Endothelial cell of umbilical vein (primary cell): ENCODE measurements around the gene MAPKAP1. TPM values are rescaled to one million over a fixed set of nuclear protein-coding genes. Genes with fewer than 3 reads are reported as not detected.

Experiments
- BruUV-seq: library from RNA; stranded (reverse); fragments of 400-500 nt; replicated peaks from 2 replicates; lab custom pipeline; 2021; lab: Mats Ljungman, UMichigan
- CTCF ChIA-PET: fragments of 300-600, 350-600 bp; sonication (Branson Sonifier 250); formaldehyde crosslinking; loops from one replicate; lab custom pipeline; 2021; ENCODE audit warnings: antibody characterized with exemption, inconsistent platforms; lab: Charles Lee
- POLR2A ChIA-PET: fragments of 300-600, 350-600 bp; sonication (Branson Sonifier 250); formaldehyde crosslinking; loops from one replicate; lab custom pipeline; 2021; ENCODE audit warnings: antibody characterized with exemption, inconsistent platforms; lab: Charles Lee
- DNase-seq: peaks from one replicate; pipeline ENCODE4 v3.0.0-alpha.2; 2011; ENCODE audit warnings: low read depth, low spot score
- FAIRE-seq: peaks from 2 replicates; lab custom pipeline; 2011; peaks lifted over from hg19 to GRCh38; lab: Jason Lieb, UNC
- H2AFZ ChIP-seq: 2 replicates; pipeline ENCODE4 v1.6.0; 2012; ENCODE audit warnings: low read depth, low read length, control low read depth, inconsistent platforms
- H3K27ac ChIP-seq: 2 replicates; pipeline ENCODE4 v1.5.1; 2011; ENCODE audit warnings: low read depth, mild to moderate bottlenecking, control low read depth, low read length, moderate library complexity; ENCODE audit not compliant: insufficient read depth
- H3K27me3 ChIP-seq, 2 experiments: 2 replicates each; pipeline versions ENCODE4 v1.6.0 to v1.6.1; 2011; ENCODE audit warnings: low read length in 2 of 2, mixed read lengths in 1 of 2; ENCODE audit not compliant: control insufficient read depth in 2 of 2, insufficient read depth in 2 of 2
- H3K36me3 ChIP-seq, 2 experiments: 2 replicates in 1 of 2; 3 replicates in 1 of 2; pipeline ENCODE4 v1.5.1; 2011; ENCODE audit warnings: low read length in 2 of 2, mild to moderate bottlenecking in 1 of 2, moderate library complexity in 1 of 2; ENCODE audit not compliant: control insufficient read depth in 2 of 2, insufficient read depth in 2 of 2; ENCODE audit errors: extremely low read depth in 1 of 2
- H3K4me1 ChIP-seq: 3 replicates; pipeline ENCODE4 v1.5.1; 2011; ENCODE audit warnings: mild to moderate bottlenecking, low read length; ENCODE audit not compliant: control insufficient read depth, insufficient read depth; ENCODE audit errors: extremely low read depth
- H3K4me2 ChIP-seq: 2 replicates; pipeline ENCODE4 v1.6.1; 2011; ENCODE audit warnings: low read length, control low read depth, mixed read lengths; ENCODE audit not compliant: insufficient read depth
- H3K4me3 ChIP-seq, 3 experiments: fragments of 200-600 bp in 1 of 3; sonication (generic), shearing (Covaris generic) in 1 of 3; replicated peaks in 1 of 3; 2 replicates each; pipeline ENCODE4 v1.5.1; 2011 to 2016; ENCODE audit warnings: control low read depth in 3 of 3, low read length in 3 of 3, mild to moderate bottlenecking in 2 of 3, inconsistent platforms in 1 of 3, low read depth in 1 of 3, moderate library complexity in 1 of 3; ENCODE audit not compliant: insufficient read depth in 1 of 3
- H3K79me2 ChIP-seq: 2 replicates; pipeline ENCODE4 v1.6.0; 2012; ENCODE audit warnings: low read length, inconsistent platforms; ENCODE audit not compliant: control insufficient read depth, insufficient read depth
- H3K9ac ChIP-seq: replicated peaks from 2 replicates; pipeline ENCODE3; 2011; ENCODE audit warnings: low read length, control low read depth; ENCODE audit not compliant: insufficient read depth; ENCODE audit errors: extremely low read depth
- H3K9me1 ChIP-seq: replicated peaks from 3 replicates; pipeline ENCODE4 v1.6.0; 2011; ENCODE audit warnings: mild to moderate bottlenecking, low read length; ENCODE audit not compliant: control insufficient read depth, insufficient read depth; ENCODE audit errors: extremely low read depth
- H3K9me3 ChIP-seq: replicated peaks from 2 replicates; pipeline ENCODE4 v1.5.1; 2012; ENCODE audit warnings: low read length, inconsistent platforms; ENCODE audit not compliant: control insufficient read depth, insufficient read depth
- H4K20me1 ChIP-seq: replicated peaks from 2 replicates; pipeline ENCODE3; 2011; ENCODE audit warnings: mild to moderate bottlenecking, low read length; ENCODE audit not compliant: control insufficient read depth, insufficient read depth; ENCODE audit errors: extremely low read depth
- EZH2 ChIP-seq: IDR thresholded peaks from 2 replicates; pipeline ENCODE4 v1.6.1; 2012; ENCODE audit warnings: borderline replicate concordance, low read depth, mild to moderate bottlenecking, moderate library complexity, low read length, inconsistent platforms; ENCODE audit not compliant: severe bottlenecking
- FOS ChIP-seq: IDR thresholded peaks from 2 replicates; pipeline ENCODE4 v1.6.1; 2011; ENCODE audit warnings: mild to moderate bottlenecking, low read length, moderate library complexity, borderline replicate concordance; ENCODE audit not compliant: insufficient read depth
- GATA2 ChIP-seq: IDR thresholded peaks from 2 replicates; pipeline ENCODE4 v1.7.0; 2011; ENCODE audit warnings: low read depth, mild to moderate bottlenecking, moderate library complexity, mixed read lengths, low read length; ENCODE audit not compliant: insufficient read length, insufficient read depth
- JUN ChIP-seq: IDR thresholded peaks from 2 replicates; pipeline ENCODE4 v1.6.1; 2011; ENCODE audit warnings: borderline replicate concordance, low read depth; ENCODE audit not compliant: insufficient read length, insufficient read depth
- MYC ChIP-seq: IDR thresholded peaks from one replicate; pipeline ENCODE4 v1.6.1; 2011; ENCODE audit warnings: mild to moderate bottlenecking, low read depth, low read length
- POLR2A ChIP-seq: IDR thresholded peaks from 2 replicates; pipeline ENCODE4 v1.6.1; 2012; ENCODE audit warnings: low read depth, mild to moderate bottlenecking, control low read depth, low read length
- POLR2AphosphoS5 ChIP-seq: IDR thresholded peaks from 2 replicates; pipeline ENCODE4 v1.6.1; 2012; ENCODE audit warnings: low read depth, mild to moderate bottlenecking, control low read depth, low read length, moderate library complexity; ENCODE audit not compliant: insufficient read depth
- dilution Hi-C: fragments of 300-500 bp; cut with MboI; formaldehyde crosslinking; loops from one replicate; pipeline ENCODE4 v1.15.0; 2019; ENCODE audit warnings: low sequenced_read_pairs; ENCODE audit not compliant: extremely low pct_ligation_motif_present
- intact Hi-C: fragments of 100-400 bp; cut with micrococcal nuclease; formaldehyde crosslinking; loops from one replicate; pipeline ENCODE4 v1.10.0; 2022
- polyA plus RNA-seq, 4 experiments: library from polyadenylated mRNA; depleted of rRNA in 3 of 4; stranded (reverse) in 3 of 4; unstranded in 1 of 4; fragments of >200 nt; gene quantifications; 2 replicates each; pipeline versions ENCODE4 v1.2.1 to v1.2.3, GENCODE V29; 2011 to 2012; ENCODE audit warnings: missing spikeins in 1 of 4
- total RNA-seq: library from RNA; stranded (reverse); gene quantifications from 2 replicates; pipeline ENCODE4 v1.2.3, GENCODE V29; 2021
- TF ChIP-seq, protein P1 (sequence below): IDR thresholded peaks from 2 replicates; pipeline ENCODE4 v1.6.1; 2011; ENCODE audit not compliant: insufficient read depth, insufficient read length
- TF ChIP-seq, protein P2 (sequence below), 2 donors: IDR thresholded peaks; 1 replicate in 1 of 2; 2 replicates in 1 of 2; pipeline ENCODE4 v1.5.1; 2011; ENCODE audit warnings: low read length in 2 of 2, mild to moderate bottlenecking in 2 of 2, moderate library complexity in 2 of 2, control low read depth in 1 of 2, inconsistent platforms in 1 of 2, low read depth in 1 of 2; ENCODE audit not compliant: insufficient read depth in 1 of 2; ENCODE audit errors: extremely low read depth in 1 of 2

MAPKAP1 gene
- total and polyA plus RNA-seq, 2 donors (not counting 3 experiments of a cell fraction or from before 2014, with no cell fraction given): 61.9 to 99.1 TPM

DNA sequence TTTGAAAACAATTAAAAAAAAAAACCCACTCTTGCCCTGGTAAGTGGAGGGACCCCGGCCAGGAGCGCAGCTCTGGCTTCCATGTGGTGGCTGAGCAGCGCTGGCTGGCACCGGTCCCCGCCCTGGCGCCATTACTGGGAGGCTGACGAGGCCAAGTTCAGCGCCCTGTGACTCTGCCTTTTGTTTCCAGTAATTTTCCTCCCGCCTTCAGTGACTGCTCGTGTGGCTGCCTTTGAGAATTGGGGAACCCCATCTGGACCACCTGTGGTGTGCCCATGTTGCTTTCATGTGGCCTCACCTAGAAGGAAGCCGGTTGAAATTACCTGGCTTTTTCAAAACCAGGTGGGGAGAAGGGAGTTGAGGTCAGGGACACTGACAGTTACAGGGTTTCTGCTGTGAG lies 309.3 kb downstream of the MAPKAP1 start:
- Histone ChIP-seq H2AFZ (no peak overlapping the region), H3K79me2 (no peaks in the 10 kb centered on the region), H3K9me3 (no peaks in the 10 kb centered on the region), H3K9ac (no peak overlapping the region), H3K4me3 (no peak overlapping the region), H3K36me3 (no peaks in the 10 kb centered on the region), H3K9me1 (no peaks in the 10 kb centered on the region), H3K27me3 (no peaks in the 10 kb centered on the region), H3K27ac (no peak overlapping the region), H3K4me2 (no peak overlapping the region), H3K4me1 (no peaks in the 10 kb centered on the region), H4K20me1 (no peaks in the 10 kb centered on the region)
- TF ChIP-seq, protein P1, sequence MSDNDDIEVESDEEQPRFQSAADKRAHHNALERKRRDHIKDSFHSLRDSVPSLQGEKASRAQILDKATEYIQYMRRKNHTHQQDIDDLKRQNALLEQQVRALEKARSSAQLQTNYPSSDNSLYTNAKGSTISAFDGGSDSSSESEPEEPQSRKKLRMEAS: no peak
- TF ChIP-seq EZH2: no peak
- no peak for TF ChIP-seq FOS
- no peak for TF ChIP-seq GATA2
- TF ChIP-seq POLR2A: no peak
- no peak for TF ChIP-seq JUN
- no peak for TF ChIP-seq POLR2AphosphoS5
- TF ChIP-seq MYC: no peak
- TF ChIP-seq, protein P2, sequence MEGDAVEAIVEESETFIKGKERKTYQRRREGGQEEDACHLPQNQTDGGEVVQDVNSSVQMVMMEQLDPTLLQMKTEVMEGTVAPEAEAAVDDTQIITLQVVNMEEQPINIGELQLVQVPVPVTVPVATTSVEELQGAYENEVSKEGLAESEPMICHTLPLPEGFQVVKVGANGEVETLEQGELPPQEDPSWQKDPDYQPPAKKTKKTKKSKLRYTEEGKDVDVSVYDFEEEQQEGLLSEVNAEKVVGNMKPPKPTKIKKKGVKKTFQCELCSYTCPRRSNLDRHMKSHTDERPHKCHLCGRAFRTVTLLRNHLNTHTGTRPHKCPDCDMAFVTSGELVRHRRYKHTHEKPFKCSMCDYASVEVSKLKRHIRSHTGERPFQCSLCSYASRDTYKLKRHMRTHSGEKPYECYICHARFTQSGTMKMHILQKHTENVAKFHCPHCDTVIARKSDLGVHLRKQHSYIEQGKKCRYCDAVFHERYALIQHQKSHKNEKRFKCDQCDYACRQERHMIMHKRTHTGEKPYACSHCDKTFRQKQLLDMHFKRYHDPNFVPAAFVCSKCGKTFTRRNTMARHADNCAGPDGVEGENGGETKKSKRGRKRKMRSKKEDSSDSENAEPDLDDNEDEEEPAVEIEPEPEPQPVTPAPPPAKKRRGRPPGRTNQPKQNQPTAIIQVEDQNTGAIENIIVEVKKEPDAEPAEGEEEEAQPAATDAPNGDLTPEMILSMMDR (IDR thresholded peaks at IDR 0.05; ENCODE audit: extremely low read depth in 1 of 2, insufficient read depth in 1 of 2, low read depth in 1 of 2, low read length in 2 of 2): no peak
- ChIA-PET CTCF (no interaction called here), POLR2A (no interaction called here)
- dilution Hi-C loops: no loop called here
- FAIRE-seq: no peak
- BruUV-seq: no TSS peak
- intact Hi-C loops: no loop called here
- no peak for DNase-seq
